ENCODE measurements around the gene SNURF.

DNA sequence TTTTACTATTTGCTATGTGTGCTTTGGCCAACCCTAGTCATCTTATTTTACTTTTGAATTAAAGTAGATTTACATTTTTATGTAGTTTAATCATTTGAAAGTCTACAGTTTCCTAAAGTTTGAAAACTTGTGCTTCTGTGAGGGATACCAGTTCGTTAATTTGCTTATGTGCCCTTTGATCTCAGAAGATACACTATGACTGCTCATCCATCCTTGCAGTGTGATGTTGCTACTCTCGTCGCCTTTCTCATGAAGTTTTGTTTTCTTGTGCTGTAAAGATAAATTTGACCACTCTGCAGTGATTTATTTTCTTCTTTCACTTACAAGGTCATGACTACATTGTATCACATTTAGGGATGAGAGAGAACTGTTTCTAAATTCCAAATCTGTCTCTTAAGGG is 16.3 kb downstream of the SNURF start:
- TF ChIP-seq NCOA2 (IDR thresholded peaks at IDR 0.05; ENCODE audit: partially characterized antibody in 2 of 2) (no peak), MXI1 (IDR thresholded peaks at IDR 0.05; ENCODE audit: low read depth, low read length) (no peak), RCOR1 (IDR thresholded peaks at IDR 0.05; ENCODE audit: borderline replicate concordance in 1 of 2, low read depth in 2 of 2, low read length in 2 of 2) (no peak), NBN (IDR thresholded peaks at IDR 0.05; ENCODE audit: low read depth) (no peak), MCM2 (IDR thresholded peaks at IDR 0.05; ENCODE audit: low read depth) (no peak), ZFX (CRISPR knock-in tag; IDR thresholded peaks at IDR 0.05) (no peak), TBL1XR1 (IDR thresholded peaks at IDR 0.05; ENCODE audit: low read length in 2 of 2) (no peak), ZNF274 (IDR thresholded peaks at IDR 0.05; ENCODE audit: borderline replicate concordance, low read depth, low read length) (no peak), ZNF24 (IDR thresholded peaks at IDR 0.05) (no peak)
- TF ChIP-seq, protein P1, sequence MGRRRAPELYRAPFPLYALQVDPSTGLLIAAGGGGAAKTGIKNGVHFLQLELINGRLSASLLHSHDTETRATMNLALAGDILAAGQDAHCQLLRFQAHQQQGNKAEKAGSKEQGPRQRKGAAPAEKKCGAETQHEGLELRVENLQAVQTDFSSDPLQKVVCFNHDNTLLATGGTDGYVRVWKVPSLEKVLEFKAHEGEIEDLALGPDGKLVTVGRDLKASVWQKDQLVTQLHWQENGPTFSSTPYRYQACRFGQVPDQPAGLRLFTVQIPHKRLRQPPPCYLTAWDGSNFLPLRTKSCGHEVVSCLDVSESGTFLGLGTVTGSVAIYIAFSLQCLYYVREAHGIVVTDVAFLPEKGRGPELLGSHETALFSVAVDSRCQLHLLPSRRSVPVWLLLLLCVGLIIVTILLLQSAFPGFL (CRISPR knock-in tag; IDR thresholded peaks at IDR 0.05), result no peak

All from K562 (cell line).